HepG2 (cell line): Measurements from ENCODE around the gene KPNA3. TPM values are rescaled to one million over a fixed set of nuclear protein-coding genes. Genes with fewer than 3 reads are reported as not detected.

Experiments used
- ATF1 ChIP-seq: IDR thresholded peaks from 2 replicates; pipeline ENCODE4 v1.6.1; 2016; ENCODE audit warnings: mild to moderate bottlenecking, control low read depth
- BCL6 ChIP-seq: IDR thresholded peaks from 2 replicates; pipeline ENCODE4 v1.6.1; 2016; ENCODE audit warnings: missing genetic modification reagents, missing compliant biosample characterization
- CEBPB ChIP-seq: IDR thresholded peaks from 2 replicates; pipeline ENCODE4 v1.6.1; 2011; ENCODE audit warnings: low read depth, low read length, improper control_type of control experiment, borderline replicate concordance
- CREM ChIP-seq, 2 experiments: sonication (generic) in 1 of 2; formaldehyde crosslinking in 1 of 2; IDR thresholded peaks; 2 replicates each; pipeline versions ENCODE4 v1.4.0 to v1.6.1; 2016 to 2020; ENCODE audit warnings: antibody characterized with exemption in 1 of 2, mild to moderate bottlenecking in 1 of 2, missing genetic modification reagents in 1 of 2
- HNRNPH1 ChIP-seq: fragments of 200-400 bp; formaldehyde crosslinking; optimal IDR thresholded peaks from 2 replicates; pipeline ENCODE3; 2017; ENCODE audit warnings: mild to moderate bottlenecking, low read depth, low read length
- HNRNPUL1 ChIP-seq: fragments of 200-400 bp; formaldehyde crosslinking; IDR thresholded peaks from 2 replicates; pipeline ENCODE4 v1.6.1; 2017; ENCODE audit warnings: low read depth, mild to moderate bottlenecking, low read length, moderate library complexity
- LCORL ChIP-seq, 2 experiments: fragments of 450-650 bp in 1 of 2; sonication (generic) in 1 of 2; formaldehyde crosslinking in 1 of 2; IDR thresholded peaks; 2 replicates each; pipeline versions ENCODE4 v1.5.0 to v1.6.1; 2017 to 2020; ENCODE audit warnings: antibody characterized with exemption in 1 of 2, missing genetic modification reagents in 1 of 2
- MAFK ChIP-seq, 2 experiments: IDR thresholded peaks in 1 of 2; conservative IDR thresholded peaks in 1 of 2; 2 replicates each; pipeline ENCODE4 v1.6.1; 2011; ENCODE audit warnings: improper control_type of control experiment in 2 of 2, low read length in 2 of 2
- MAZ ChIP-seq, 2 experiments: sonication (generic) in 1 of 2; formaldehyde crosslinking in 1 of 2; IDR thresholded peaks; 2 replicates each; pipeline versions ENCODE4 v1.5.0 to v1.6.1; 2012 to 2020; ENCODE audit warnings: low read depth in 2 of 2, mild to moderate bottlenecking in 2 of 2, borderline replicate concordance in 1 of 2, improper control_type of control experiment in 1 of 2, low read length in 1 of 2, missing genetic modification reagents in 1 of 2, moderate library complexity in 1 of 2
- MBD4 ChIP-seq: IDR thresholded peaks from 2 replicates; pipeline ENCODE4 v1.6.1; 2012; ENCODE audit warnings: low read length, inconsistent platforms, borderline replicate concordance
- MEIS2 ChIP-seq: sonication (generic); formaldehyde crosslinking; IDR thresholded peaks from 2 replicates; pipeline ENCODE4 v1.9.0; 2021; ENCODE audit warnings: mild to moderate bottlenecking, missing genetic modification reagents
- MIXL1 ChIP-seq: IDR thresholded peaks from 2 replicates; pipeline ENCODE4 v1.6.1; 2016
- MXD4 ChIP-seq: IDR thresholded peaks from 2 replicates; pipeline ENCODE4 v1.6.1; 2016; ENCODE audit warnings: mild to moderate bottlenecking, missing biosample characterization, missing genetic modification reagents
- PBX2 ChIP-seq: IDR thresholded peaks from 2 replicates; pipeline ENCODE4 v1.6.1; 2016; ENCODE audit warnings: control low read depth
- PITX1 ChIP-seq: sonication (generic); formaldehyde crosslinking; IDR thresholded peaks from 2 replicates; pipeline ENCODE4 v1.5.1; 2020; ENCODE audit warnings: mild to moderate bottlenecking, missing genetic modification reagents
- RARA ChIP-seq: IDR thresholded peaks from 2 replicates; pipeline ENCODE4 v1.6.1; 2016; ENCODE audit warnings: missing genetic modification reagents, missing compliant biosample characterization
- SMARCE1 ChIP-seq: fragments of 450-650 bp; IDR thresholded peaks from 2 replicates; pipeline ENCODE4 v1.6.1; 2017; ENCODE audit warnings: borderline replicate concordance
- SMC3 ChIP-seq: IDR thresholded peaks from 2 replicates; pipeline ENCODE4 v1.6.1; 2011; ENCODE audit warnings: low read length, improper control_type of control experiment
- TARDBP ChIP-seq: sonication (generic); formaldehyde crosslinking; IDR thresholded peaks from 2 replicates; pipeline ENCODE4 v1.8.0; 2022; ENCODE audit warnings: mild to moderate bottlenecking, missing genetic modification reagents
- TBX2 ChIP-seq: sonication (generic); formaldehyde crosslinking; IDR thresholded peaks from 2 replicates; pipeline ENCODE4 v1.5.0; 2020; ENCODE audit warnings: missing genetic modification reagents, mild to moderate bottlenecking, borderline replicate concordance
- TCF7L2 ChIP-seq: IDR thresholded peaks from 2 replicates; pipeline ENCODE4 v1.6.1; 2011; ENCODE audit warnings: mild to moderate bottlenecking, low read depth, low read length, moderate library complexity
- U2AF2 ChIP-seq: fragments of 200-400 bp; formaldehyde crosslinking; IDR thresholded peaks from 2 replicates; pipeline ENCODE4 v1.6.1; 2017; ENCODE audit warnings: low read depth, mild to moderate bottlenecking, low read length
- WIZ ChIP-seq: sonication (generic); formaldehyde crosslinking; IDR thresholded peaks from 2 replicates; pipeline ENCODE4 v1.5.1; 2020; ENCODE audit warnings: mild to moderate bottlenecking, missing genetic modification reagents
- ZBTB21 ChIP-seq: sonication (generic); formaldehyde crosslinking; IDR thresholded peaks from 2 replicates; pipeline ENCODE4 v1.4.0; 2020; ENCODE audit warnings: missing genetic modification reagents
- ZFP1 ChIP-seq: IDR thresholded peaks from 2 replicates; pipeline ENCODE4 v1.6.1; 2016
- ZFP36L1 ChIP-seq: sonication (generic); formaldehyde crosslinking; IDR thresholded peaks from 2 replicates; pipeline ENCODE4 v1.8.0; 2022; ENCODE audit warnings: mild to moderate bottlenecking, missing genetic modification reagents, moderate library complexity
- ZFX ChIP-seq: sonication (generic); formaldehyde crosslinking; IDR thresholded peaks from 2 replicates; pipeline ENCODE4 v1.4.0; 2020; ENCODE audit warnings: mild to moderate bottlenecking, low read depth, missing genetic modification reagents, moderate library complexity
- ZNF143 ChIP-seq: sonication (generic); formaldehyde crosslinking; IDR thresholded peaks from 2 replicates; pipeline ENCODE4 v1.4.0; 2020; ENCODE audit warnings: missing genetic modification reagents
- ZNF292 ChIP-seq: sonication (generic); formaldehyde crosslinking; IDR thresholded peaks from 2 replicates; pipeline ENCODE4 v1.8.1; 2022; ENCODE audit warnings: mild to moderate bottlenecking, low read depth, missing genetic modification reagents, borderline replicate concordance
- ZNF354B ChIP-seq: sonication (generic); formaldehyde crosslinking; IDR thresholded peaks from 2 replicates; pipeline ENCODE4 v1.8.0; 2022; ENCODE audit warnings: mild to moderate bottlenecking, missing genetic modification reagents
- ZNF737 ChIP-seq: sonication (generic); formaldehyde crosslinking; IDR thresholded peaks from 2 replicates; pipeline ENCODE4 v1.5.0; 2020; ENCODE audit warnings: missing genetic modification reagents, mild to moderate bottlenecking, borderline replicate concordance
- ZNF839 ChIP-seq: sonication (generic); formaldehyde crosslinking; IDR thresholded peaks from 2 replicates; pipeline ENCODE4 v1.4.0; 2020; ENCODE audit warnings: missing genetic modification reagents, mild to moderate bottlenecking, borderline replicate concordance
- polyA plus RNA-seq, 8 experiments: library from polyadenylated mRNA; depleted of rRNA in 3 of 8; stranded (reverse) in 7 of 8; unstranded in 1 of 8; fragments of >200 nt; fragmentation: Illumina TruSeq in 4 of 8; extraction: Trizol in 4 of 8; gene quantifications; 2 replicates each; pipeline versions ENCODE4 v1.2.1 to v1.2.3, GENCODE V29; 2011 to 2016; ENCODE audit warnings: low read depth in 4 of 8, missing spikeins in 1 of 8, mixed read lengths in 1 of 8; ENCODE audit not compliant: insufficient read depth in 1 of 8
- total RNA-seq, 5 experiments: library from RNA; depleted of rRNA; stranded (reverse); fragments of >200 nt; fragmentation: Illumina TruSeq; extraction: Trizol; gene quantifications; 2 replicates each; pipeline ENCODE4 v1.2.3, GENCODE V29; 2016; ENCODE audit warnings: low read depth in 1 of 5

The KPNA3 gene
- total and polyA plus RNA-seq, 2 of the 13 experiments (the other 11 are each of a cell fraction or from before 2014, with no cell fraction given), result 13.0 to 28.9 TPM

DNA sequence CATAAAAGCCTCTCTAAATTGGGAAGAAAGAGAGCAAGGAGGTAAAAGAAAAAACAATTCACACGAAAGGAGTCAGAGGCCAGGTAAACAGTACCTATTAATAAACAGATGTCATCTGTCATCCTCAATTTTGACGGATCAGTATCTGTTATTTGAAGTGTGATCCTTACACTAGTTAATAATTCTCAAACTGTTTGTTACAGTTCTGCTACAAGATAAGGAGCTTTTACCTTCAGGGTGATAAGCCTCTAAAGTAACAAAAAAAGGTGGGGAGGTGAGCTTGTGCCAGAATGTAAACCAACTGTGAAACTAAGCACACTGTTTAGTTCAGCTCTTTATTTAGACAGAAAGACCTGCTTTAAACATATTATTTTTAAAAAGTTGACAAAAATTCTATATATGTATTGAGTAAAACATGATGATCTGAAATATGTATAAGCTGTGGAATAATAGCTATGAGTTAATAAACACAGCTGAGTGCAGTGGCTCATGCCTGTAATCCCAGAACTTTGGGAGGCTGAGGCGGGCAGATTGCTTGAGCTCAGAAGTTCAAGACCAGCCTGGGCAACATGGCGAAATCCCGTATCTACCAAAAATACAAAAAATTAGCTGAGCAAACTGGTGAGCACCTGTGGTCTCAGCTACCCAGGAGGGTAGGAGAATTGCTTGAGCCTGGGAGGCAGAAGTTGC is 52.8 kb downstream of the KPNA3 start (continued):
- TF ChIP-seq TBX2 (peak; percentile 95), ZFP1 (CRISPR knock-in tag) (no peak), ATF1 (CRISPR knock-in tag) (0 out of 2 replicates have a peak, but pooled peaks have one; percentile 18), ZNF354B (CRISPR knock-in tag) (no peak), ZNF839 (CRISPR knock-in tag) (no peak), ZFX (CRISPR knock-in tag) (no peak), ZNF292 (CRISPR knock-in tag) (0 out of 2 replicates have a peak, but pooled peaks have one; percentile 21), MXD4 (CRISPR knock-in tag) (0 out of 2 replicates have a peak, but pooled peaks have one; percentile 28), MAZ (IDR thresholded peaks at IDR 0.05; ENCODE audit: borderline replicate concordance, low read depth, low read length) (no peak), MAZ (CRISPR knock-in tag; IDR thresholded peaks at IDR 0.05; ENCODE audit: low read depth) (0 out of 2 replicates have a peak, but pooled peaks have one; percentile 32), ZBTB21 (CRISPR knock-in tag) (no peak), HNRNPH1 (no peak), PITX1 (CRISPR knock-in tag) (peak; percentile 85), SMC3 (no peak), U2AF2 (no peak), LCORL (IDR thresholded peaks at IDR 0.05) (no peak), LCORL (CRISPR knock-in tag; IDR thresholded peaks at IDR 0.05) (peak; percentile 28; the same call in 1 of the 2 replicates), TARDBP (CRISPR knock-in tag) (peak; percentile 69; the same call in 1 of the 2 replicates), PBX2 (CRISPR knock-in tag) (peak; percentile 70), MEIS2 (CRISPR knock-in tag) (peak; percentile 92), RARA (CRISPR knock-in tag) (peak; percentile 54), HNRNPUL1 (no peak), WIZ (no peak), CEBPB (no peak), MIXL1 (CRISPR knock-in tag) (peak; percentile 84), ZFP36L1 (CRISPR knock-in tag) (0 out of 2 replicates have a peak, but pooled peaks have one; percentile 17), BCL6 (peak; percentile 80), ZNF737 (CRISPR knock-in tag) (no peak), MBD4 (peak; percentile 65; the same call in 1 of the 2 replicates), TCF7L2 (0 out of 2 replicates have a peak, but pooled peaks have one; percentile 45), MAFK (conservative IDR thresholded peaks at IDR 0.05 in 1 of 2, IDR thresholded peaks at IDR 0.05 in 1 of 2; ENCODE audit: low read length in 2 of 2) (no peak), CREM (IDR thresholded peaks at IDR 0.05) (peak; percentile 57; the same call in 1 of the 2 replicates), CREM (CRISPR knock-in tag; IDR thresholded peaks at IDR 0.05) (no peak), SMARCE1 (no peak), ZNF143 (CRISPR knock-in tag) (no peak)
